IPS-11a (cell line): ENCODE results near the gene ALK.

Experiments
- H3K4me3 ChIP-seq: one replicate; pipeline ENCODE4 v1.5.1; 2013; ENCODE audit warnings: low read depth, low read length, control low read depth

The ALK gene

GRCh38 chr2:29463181-29463900, 458.0 kb downstream of the ALK start:
- H3K4me3 ChIP-seq = no peak overlapping the region

DNA sequence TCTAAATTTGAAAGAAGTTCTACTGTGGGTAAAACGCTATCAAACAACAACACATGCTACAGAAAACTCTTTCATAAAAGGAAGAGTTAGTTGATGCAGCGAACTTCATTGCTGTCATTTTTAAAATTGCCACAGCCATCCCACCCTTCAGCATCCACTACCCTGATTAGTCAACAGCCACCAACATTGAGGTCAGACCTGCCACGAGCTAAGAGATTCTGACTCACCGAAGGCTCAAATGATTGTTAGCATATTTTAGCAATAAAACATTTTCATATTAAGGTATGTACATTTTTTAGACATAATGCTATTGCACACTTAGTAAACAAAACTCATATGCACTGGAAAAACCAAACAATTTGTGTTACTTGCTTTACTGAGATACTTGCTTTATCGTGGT, 459.1 kb downstream of the ALK start:
- H3K4me3 ChIP-seq = no peak overlapping the region

GRCh38 chr2:29460190-29460589, 461.2 kb downstream of the ALK start:
- no peak overlapping the region for H3K4me3 ChIP-seq

- H3K4me3 ChIP-seq = no peak overlapping the region
Observed at GRCh38 chr2:29459445-29460179, 461.8 kb downstream of the ALK start.

DNA sequence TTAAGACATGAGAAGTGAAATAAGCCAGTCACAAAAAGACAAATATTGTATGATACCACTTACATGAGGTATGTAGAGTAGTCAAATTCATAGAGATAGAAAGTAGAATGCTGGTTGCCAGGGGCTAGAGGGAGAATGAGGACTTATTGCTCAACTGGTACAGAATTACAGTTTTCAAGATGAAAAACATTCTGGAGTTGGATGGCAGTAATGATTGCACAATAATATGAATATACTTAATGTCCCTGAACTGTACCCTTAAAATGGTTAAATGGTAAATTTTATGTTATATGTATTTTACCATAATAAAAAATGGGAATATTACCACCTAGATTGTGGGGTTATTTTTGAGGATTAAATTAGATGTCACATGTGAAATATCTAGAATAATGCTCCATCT, 465.0 kb downstream of the ALK start:
- no peak overlapping the region for H3K4me3 ChIP-seq

DNA sequence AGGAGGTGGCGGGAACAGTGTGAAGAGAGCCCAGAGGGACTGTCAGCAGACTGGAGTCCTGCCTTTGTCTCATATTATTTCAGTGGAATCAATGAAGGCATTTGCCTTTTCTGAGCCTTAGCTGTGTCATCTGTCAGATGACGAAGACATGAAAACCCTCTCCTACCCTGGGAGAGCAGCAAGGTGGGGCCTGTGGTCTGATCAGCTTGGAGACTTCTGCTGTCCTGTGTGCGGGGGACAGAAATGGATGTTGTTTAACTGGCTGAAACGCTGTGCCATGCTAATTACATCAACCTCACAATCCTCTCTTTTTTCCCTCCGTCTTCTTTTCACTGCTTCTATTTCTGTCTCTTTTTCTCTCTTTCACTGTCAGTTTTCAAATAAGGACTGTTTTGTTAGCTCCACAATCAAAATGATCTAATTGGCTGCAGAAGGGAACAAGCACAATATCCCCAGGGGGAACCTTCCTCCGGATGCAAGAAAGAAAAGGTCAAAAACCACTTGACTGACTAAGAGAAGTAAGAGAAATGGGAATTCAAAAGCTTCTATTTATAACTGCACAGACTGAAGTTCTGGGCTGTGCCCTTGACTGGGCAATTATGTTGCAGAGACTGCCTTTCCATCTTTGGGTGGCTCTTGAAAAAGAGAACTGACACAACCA, 466.1 kb downstream of the ALK start:
- H3K4me3 ChIP-seq = no peak overlapping the region

DNA sequence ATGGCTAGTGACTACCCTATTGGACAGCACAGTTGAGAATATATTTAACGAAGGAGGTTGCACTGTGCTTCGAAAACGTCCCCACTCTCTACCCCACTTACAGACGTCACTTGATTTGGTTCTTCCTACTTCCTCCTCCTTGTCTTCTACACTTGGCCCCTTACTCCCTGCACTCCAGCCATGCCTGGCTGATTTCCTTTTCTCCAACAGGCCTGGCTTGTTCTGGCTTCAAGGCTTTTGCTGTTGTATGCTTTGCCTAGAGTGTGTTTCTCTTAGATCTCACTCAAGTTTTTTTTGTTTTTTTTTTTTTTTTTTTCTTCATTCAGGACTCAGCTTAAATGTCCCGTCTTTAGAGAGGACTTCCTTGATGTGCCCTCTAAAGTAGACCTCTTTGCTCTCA, 469.4 kb downstream of the ALK start:
- H3K4me3 ChIP-seq = no peak overlapping the region

DNA sequence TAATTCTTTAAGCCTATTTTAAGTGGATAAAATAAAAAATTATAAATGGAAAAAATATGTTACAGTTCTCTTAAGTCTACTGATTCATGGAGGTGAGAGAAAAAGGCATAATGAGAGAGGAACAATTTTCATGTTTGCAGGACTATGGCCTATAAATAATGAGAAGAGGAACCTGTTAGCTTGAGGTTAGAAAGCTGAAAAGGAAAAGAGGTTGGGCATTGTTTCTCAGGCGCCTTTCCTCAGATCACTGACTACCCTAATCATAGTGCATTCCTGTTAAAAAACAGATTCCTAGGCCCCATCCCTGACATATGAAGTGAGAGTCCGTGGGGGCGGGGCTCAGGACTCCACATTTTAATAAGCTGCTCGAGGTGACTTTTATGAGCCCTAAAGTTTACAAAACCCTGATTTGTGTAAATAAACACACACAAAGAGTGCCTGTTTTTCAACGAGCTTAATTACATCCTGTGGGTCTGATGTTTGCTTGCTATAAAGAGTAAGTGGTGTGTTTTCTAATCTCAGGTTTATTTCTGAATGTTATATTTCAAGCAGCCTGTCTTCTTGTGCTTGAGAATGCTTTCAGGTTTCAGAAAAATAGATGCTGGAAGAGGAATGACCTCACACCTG, 470.7 kb downstream of the ALK start:
- H3K4me3 ChIP-seq = no peak overlapping the region

GRCh38 chr2:29449499-29449898, 471.9 kb downstream of the ALK start:
- H3K4me3 ChIP-seq = no peak overlapping the region

DNA sequence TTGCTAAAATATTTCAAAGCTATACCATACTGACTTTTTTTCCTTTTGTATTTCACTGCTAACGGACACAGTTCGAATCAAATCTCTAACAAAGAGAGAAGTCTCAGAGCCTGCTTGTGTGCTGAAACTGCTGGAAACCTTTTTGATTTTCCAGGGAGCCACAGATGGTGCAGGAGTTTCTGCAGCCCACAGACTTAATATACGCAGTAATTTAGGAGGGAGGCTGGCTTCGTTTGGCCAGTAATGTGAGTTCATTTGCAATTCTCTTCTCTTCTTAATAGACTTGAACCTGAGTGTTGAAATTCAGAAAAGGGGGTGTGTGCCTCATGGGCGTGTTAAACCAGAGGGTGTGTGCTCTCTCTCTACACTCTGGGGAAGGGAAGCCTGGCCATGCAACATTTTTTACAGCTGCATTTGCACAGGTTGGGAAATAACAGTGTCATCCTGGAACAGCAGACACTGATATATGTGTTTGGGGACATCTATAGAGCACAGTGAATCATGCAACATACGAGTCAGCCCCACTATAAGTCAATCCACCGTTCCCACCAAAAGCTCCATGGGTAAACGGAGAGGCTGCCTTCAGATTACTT, 473.2 kb downstream of the ALK start:
- no peak overlapping the region for H3K4me3 ChIP-seq

GRCh38 chr2:29447513-29447912, 473.9 kb downstream of the ALK start:
- no peak overlapping the region for H3K4me3 ChIP-seq

DNA sequence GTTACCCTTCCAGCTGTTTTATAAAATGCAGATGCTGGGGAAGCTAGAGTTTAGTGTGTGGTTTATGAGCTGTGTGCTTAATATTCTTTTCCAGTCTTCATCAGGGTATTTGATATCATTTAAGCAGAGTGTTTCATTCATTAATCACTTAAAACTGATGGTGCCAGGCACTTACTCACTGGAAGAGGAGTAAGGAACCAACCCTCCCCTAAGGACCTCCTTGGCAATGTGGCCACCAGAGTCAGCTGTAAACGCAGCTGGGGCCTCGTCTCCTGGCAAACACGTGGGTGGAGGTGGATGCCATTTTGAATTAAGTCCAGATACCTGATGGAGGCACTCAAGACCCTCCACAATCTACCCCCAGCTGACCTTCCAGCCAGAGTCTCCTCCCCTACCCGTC, 474.5 kb downstream of the ALK start:
- H3K4me3 ChIP-seq = no peak overlapping the region

DNA sequence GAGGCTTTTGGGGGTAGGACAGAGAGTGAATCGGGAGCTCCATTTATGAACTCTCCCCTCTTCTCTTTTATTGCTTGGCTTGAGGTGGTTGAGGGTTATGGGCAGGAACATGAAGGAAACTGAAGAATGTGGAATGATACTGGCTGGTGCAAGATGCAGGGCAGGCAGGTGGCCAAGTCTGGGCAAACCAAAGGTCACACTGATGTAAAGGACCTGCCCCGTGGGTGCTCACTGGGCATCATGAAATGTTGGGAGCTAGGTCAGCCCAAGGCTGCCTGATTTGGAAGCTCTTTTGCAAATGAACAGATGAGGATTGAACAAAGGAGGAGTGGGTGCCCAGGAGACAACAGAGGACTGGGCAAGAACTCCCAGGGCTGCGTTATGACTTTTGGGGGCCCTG, 477.2 kb downstream of the ALK start:
- no peak overlapping the region for H3K4me3 ChIP-seq

DNA sequence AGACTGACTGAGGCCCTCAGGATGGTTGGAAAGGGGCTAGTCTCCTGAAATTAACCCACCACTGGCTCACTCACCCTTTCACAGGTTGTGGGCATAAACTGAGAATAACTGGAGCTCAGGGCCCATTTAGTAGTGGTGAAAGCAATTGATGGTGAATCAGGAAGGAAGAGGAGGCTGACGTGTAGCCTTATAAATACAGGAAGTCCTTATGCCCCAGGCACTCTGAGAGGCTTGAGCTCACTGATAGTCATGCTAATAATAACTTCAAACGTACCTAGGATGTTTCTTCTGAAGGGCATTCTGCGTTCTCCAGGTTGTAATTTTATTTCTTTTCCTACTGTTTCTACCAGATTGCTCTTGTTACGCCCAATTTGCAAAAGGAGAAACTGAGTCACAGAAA, 477.8 kb downstream of the ALK start:
- no peak overlapping the region for H3K4me3 ChIP-seq

DNA sequence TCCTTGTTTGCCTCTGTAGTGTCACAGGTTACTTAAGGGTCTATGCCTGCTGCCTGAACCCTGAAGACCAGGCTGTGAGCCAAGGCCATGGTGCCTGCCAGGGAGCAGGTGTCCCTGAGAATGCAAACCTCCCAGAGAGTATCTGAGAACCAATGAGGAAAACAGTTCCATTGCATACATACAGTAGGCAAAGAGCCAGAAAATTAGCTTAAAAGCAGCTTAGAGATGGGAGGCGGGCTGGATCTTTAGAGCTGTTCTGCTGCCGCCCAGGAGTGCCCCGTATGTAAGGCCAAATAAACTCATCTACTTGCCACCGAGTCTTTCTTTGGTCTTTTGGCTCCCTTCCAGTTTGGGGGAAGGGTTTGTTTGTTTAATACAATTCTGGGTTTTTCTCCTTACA, 478.2 kb downstream of the ALK start:
- H3K4me3 ChIP-seq = no peak overlapping the region

GRCh38 chr2:29440921-29441623, 480.3 kb downstream of the ALK start:
- no peak overlapping the region for H3K4me3 ChIP-seq

DNA sequence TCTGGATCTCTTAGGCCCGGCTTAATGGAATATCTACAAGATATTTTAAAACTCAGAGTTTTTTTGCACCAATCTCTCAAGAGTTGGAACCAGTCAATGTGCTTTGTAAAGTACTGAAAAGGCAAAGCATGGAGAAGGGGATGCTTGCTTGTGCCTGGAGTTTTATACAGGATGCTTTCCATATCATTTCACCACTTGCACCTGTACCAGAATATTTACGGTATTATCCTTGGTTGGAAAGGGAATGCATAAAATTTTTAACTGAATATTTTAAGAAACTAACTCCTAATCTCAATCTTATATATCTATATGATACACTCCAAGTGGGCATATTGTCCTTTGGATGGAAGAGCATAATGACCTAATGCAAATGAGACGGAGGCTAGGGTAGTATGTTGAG, 487.5 kb downstream of the ALK start:
- no peak overlapping the region for H3K4me3 ChIP-seq

DNA sequence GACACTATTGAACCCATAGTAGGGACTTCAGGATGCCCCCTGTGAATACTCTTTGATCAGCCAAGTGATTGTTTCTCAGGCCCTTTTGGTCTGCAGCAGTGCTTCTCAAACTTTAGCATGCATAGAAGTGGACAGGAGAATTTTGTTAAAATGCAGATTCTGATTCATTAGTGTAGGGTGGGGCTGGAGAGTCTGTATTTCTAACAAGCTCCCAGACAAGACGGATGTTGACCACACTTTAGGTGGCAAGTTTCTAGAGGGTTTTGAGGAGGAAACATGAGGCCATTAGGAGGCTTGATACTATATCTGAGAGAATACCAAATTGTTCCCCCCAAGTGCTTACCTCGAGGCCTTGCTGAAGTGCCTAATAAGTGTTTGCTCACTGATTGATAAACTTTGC, 488.3 kb downstream of the ALK start:
- no peak overlapping the region for H3K4me3 ChIP-seq

DNA sequence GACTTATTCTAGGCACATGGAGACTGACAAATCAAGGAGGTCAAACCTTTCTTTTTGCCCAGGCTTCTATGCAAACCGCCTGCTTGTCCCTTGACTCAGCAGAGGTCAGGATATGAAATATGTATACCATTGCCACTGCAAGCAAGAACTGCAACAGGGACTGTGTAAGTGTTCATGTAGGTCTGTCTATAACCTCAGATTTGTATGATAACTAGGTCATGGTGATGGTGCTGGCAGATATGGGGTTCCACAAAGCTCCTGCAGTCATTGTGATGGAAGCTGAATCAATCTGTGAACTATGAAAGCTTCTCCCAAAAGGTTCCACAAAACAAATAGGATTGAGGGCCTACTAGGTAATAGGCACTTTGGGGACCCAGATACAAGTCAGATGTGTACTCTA, 489.9 kb downstream of the ALK start:
- no peak overlapping the region for H3K4me3 ChIP-seq

DNA sequence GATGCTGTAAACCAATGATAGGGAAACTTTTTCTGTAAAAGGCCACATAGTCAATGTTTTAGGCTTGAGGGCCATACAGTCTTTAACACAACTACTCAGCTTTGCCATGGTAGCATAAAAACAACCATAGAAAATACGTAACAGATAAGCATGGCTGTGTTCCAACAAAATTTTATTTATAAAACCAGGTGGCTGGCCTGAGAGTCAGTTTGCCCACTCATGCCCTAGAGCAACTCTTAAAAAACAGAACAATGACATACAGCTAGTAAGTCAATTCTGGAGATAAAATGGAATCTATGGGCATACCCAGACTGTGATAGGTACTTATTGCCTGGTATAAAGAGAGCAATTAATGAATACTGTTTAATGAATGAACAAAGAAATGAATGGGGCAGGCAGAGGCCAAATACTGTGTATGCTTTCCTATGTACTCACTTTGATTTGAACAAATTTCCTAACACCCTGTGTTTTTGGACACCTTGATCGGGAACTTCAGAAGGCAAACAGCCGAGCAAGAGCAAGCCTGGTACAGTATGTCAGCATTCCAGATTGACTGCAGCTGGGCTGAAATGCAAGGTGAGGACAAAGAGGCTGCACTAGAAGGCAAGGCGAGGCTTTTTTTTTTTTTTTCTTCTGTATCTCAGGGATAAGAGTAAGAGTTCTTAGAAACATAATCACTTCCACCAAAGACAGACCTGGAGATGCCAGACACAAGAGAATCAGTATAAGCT, 490.8 kb downstream of the ALK start:
- no peak overlapping the region for H3K4me3 ChIP-seq
